Trophoblast cell (in vitro differentiated cells and primary cell): Measurements from ENCODE around the gene PCNT.
"Not testable (repeated sequence)": the region's sequence is repeated elsewhere in the genome, so short reads cannot be mapped to it uniquely, and the experiment has no call there.

ENCODE experiments used
- DNase-seq, 2 donors: peaks; one replicate each; pipeline ENCODE4 v3.0.0-alpha.2; 2016
- H2AFZ ChIP-seq: 2 replicates; pipeline ENCODE4 v1.6.1; 2013; ENCODE audit warnings: low read length, moderate library complexity, mild to moderate bottlenecking; ENCODE audit not compliant: insufficient read depth, poor library complexity
- H2AK5ac ChIP-seq: 2 replicates; pipeline ENCODE4 v1.6.1; 2013; ENCODE audit warnings: mild to moderate bottlenecking, low read length
- H2BK120ac ChIP-seq: 2 replicates; pipeline ENCODE4 v1.6.1; 2013; ENCODE audit warnings: low read length, mild to moderate bottlenecking, moderate library complexity; ENCODE audit not compliant: insufficient read depth, poor library complexity
- H2BK12ac ChIP-seq: 2 replicates; pipeline ENCODE4 v1.6.1; 2013; ENCODE audit warnings: mild to moderate bottlenecking, low read length, moderate library complexity
- H2BK5ac ChIP-seq: 2 replicates; pipeline ENCODE4 v1.6.1; 2013; ENCODE audit warnings: low read length, low read depth, moderate library complexity, mild to moderate bottlenecking; ENCODE audit not compliant: poor library complexity
- H3K14ac ChIP-seq: 2 replicates; pipeline ENCODE4 v1.6.1; 2013; ENCODE audit warnings: mild to moderate bottlenecking, low read length
- H3K18ac ChIP-seq: 2 replicates; pipeline ENCODE4 v1.6.1; 2013; ENCODE audit warnings: mild to moderate bottlenecking, low read length
- H3K23ac ChIP-seq: 2 replicates; pipeline ENCODE4 v1.6.1; 2013; ENCODE audit warnings: low read length
- H3K27ac ChIP-seq: 2 replicates; pipeline ENCODE4 v1.5.1; 2013; ENCODE audit warnings: low read depth, mild to moderate bottlenecking, inconsistent platforms, low read length, moderate library complexity
- H3K27me3 ChIP-seq: 2 replicates; pipeline ENCODE4 v1.6.1; 2013; ENCODE audit warnings: inconsistent platforms, mild to moderate bottlenecking, low read length, moderate library complexity; ENCODE audit not compliant: insufficient read depth
- H3K36me3 ChIP-seq, 2 experiments: 1 replicate in 1 of 2; 2 replicates in 1 of 2; pipeline ENCODE4 v1.6.1; 2013; ENCODE audit warnings: low read length in 2 of 2, mild to moderate bottlenecking in 2 of 2, moderate library complexity in 1 of 2; ENCODE audit not compliant: insufficient read depth in 2 of 2, control insufficient read depth in 1 of 2
- H3K4ac ChIP-seq: 2 replicates; pipeline ENCODE4 v1.6.1; 2013; ENCODE audit warnings: low read depth, mild to moderate bottlenecking, low read length, moderate library complexity
- H3K4me1 ChIP-seq, 2 experiments: 1 replicate in 1 of 2; 2 replicates in 1 of 2; pipeline ENCODE4 v1.6.1; 2013; ENCODE audit warnings: low read length in 2 of 2, mild to moderate bottlenecking in 2 of 2, moderate library complexity in 1 of 2; ENCODE audit not compliant: insufficient read depth in 2 of 2, control insufficient read depth in 1 of 2
- H3K4me2 ChIP-seq: 2 replicates; pipeline ENCODE4 v1.6.1; 2013; ENCODE audit warnings: inconsistent platforms, mild to moderate bottlenecking, low read length, moderate library complexity
- H3K4me3 ChIP-seq: 2 replicates; pipeline ENCODE4 v1.5.1; 2013; ENCODE audit warnings: mild to moderate bottlenecking, low read depth, low read length, inconsistent platforms
- H3K79me1 ChIP-seq: one replicate; pipeline ENCODE4 v1.6.1; 2013; ENCODE audit warnings: low read length
- H3K79me2 ChIP-seq: 2 replicates; pipeline ENCODE4 v1.6.1; 2013; ENCODE audit warnings: low read length, mild to moderate bottlenecking; ENCODE audit not compliant: control insufficient read depth, insufficient read depth, poor library complexity
- H3K9ac ChIP-seq: 2 replicates; pipeline ENCODE4 v1.6.1; 2013; ENCODE audit warnings: mild to moderate bottlenecking, low read length
- H3K9me3 ChIP-seq: 2 replicates; pipeline ENCODE4 v1.6.1; 2013; ENCODE audit warnings: low read depth, mild to moderate bottlenecking, control low read depth, inconsistent platforms, low read length; ENCODE audit not compliant: insufficient read depth
- H4K12ac ChIP-seq: 2 replicates; pipeline ENCODE4 v1.6.1; 2013; ENCODE audit warnings: low read depth, mild to moderate bottlenecking, low read length, moderate library complexity
- H4K8ac ChIP-seq: 2 replicates; pipeline ENCODE4 v1.6.1; 2013; ENCODE audit warnings: low read depth, mild to moderate bottlenecking, low read length, moderate library complexity
- H4K91ac ChIP-seq: one replicate; pipeline ENCODE4 v1.6.1; 2013; ENCODE audit warnings: low read depth, mild to moderate bottlenecking, low read length, moderate library complexity
- WGBS: extraction: QIAGEN DNeasy Blood & Tissue Kit; methylation state at CpG from one replicate; pipeline ENCODE4 v1.1.7; 2013; ENCODE audit warnings: missing lambda C conversion rate; ENCODE audit not compliant: insufficient read length, insufficient coverage; ENCODE audit errors: extremely low coverage; 5-methylcytosine and 5-hydroxymethylcytosine counted together

Gene PCNT

GRCh38 chr21:46433116-46433515 is 109.2 kb downstream of the PCNT start:
- H4K8ac ChIP-seq, H2AFZ ChIP-seq, H2BK5ac ChIP-seq, H3K4me1 ChIP-seq, H3K79me1 ChIP-seq, DNase-seq, H2AK5ac ChIP-seq, H3K14ac ChIP-seq, H3K9me3 ChIP-seq, H3K23ac ChIP-seq, H3K4me3 ChIP-seq, H3K4me2 ChIP-seq, H3K18ac ChIP-seq, H3K27ac ChIP-seq, H4K12ac ChIP-seq, H3K27me3 ChIP-seq, H3K79me2 ChIP-seq, H3K9ac ChIP-seq, H4K91ac ChIP-seq, H2BK120ac ChIP-seq, H3K4ac ChIP-seq, H2BK12ac ChIP-seq: not testable (repeated sequence)
- H3K36me3 ChIP-seq: peaks cover 72% of the 10 kb centered on the region in 2 experiments
- no CpG with 5 or more reads among the region's 11 CpGs for WGBS

GRCh38 chr21:46434322-46434958 is 110.5 kb downstream of the PCNT start:
- no peak overlapping the region for H3K23ac ChIP-seq
- no peak overlapping the region for H2BK5ac ChIP-seq
- H4K91ac ChIP-seq: no peak overlapping the region
- H3K4me1 ChIP-seq: no peaks in the 10 kb centered on the region
- no peak overlapping the region for H2AFZ ChIP-seq
- no CpG with 5 or more reads among the region's 23 CpGs for WGBS
- no peak overlapping the region for H3K4me3 ChIP-seq
- H3K27me3 ChIP-seq: no peaks in the 10 kb centered on the region
- no peaks in the 10 kb centered on the region for H3K79me2 ChIP-seq
- no peak for DNase-seq
- no peak overlapping the region for H3K4ac ChIP-seq
- no peak overlapping the region for H3K27ac ChIP-seq
- H3K9me3 ChIP-seq: peaks cover 6% of the 10 kb centered on the region
- H2AK5ac ChIP-seq: no peak overlapping the region
- no peak overlapping the region for H3K4me2 ChIP-seq
- no peak overlapping the region for H4K8ac ChIP-seq
- H3K9ac ChIP-seq: no peak overlapping the region
- H3K79me1 ChIP-seq: no peaks in the 10 kb centered on the region
- peak overlapping the region; percentile 1 for H3K18ac ChIP-seq
- no peak overlapping the region for H4K12ac ChIP-seq
- H3K36me3 ChIP-seq: peaks cover 69% of the 10 kb centered on the region in 2 experiments
- no peak overlapping the region for H2BK120ac ChIP-seq
- H3K14ac ChIP-seq: no peak overlapping the region
- no peak overlapping the region for H2BK12ac ChIP-seq

GRCh38 chr21:46435786-46436227 is 111.9 kb downstream of the PCNT start:
- H3K27me3 ChIP-seq: no peaks in the 10 kb centered on the region
- no peaks in the 10 kb centered on the region for H3K79me2 ChIP-seq
- H3K79me1 ChIP-seq: no peaks in the 10 kb centered on the region
- H3K9me3 ChIP-seq: peaks cover 6% of the 10 kb centered on the region
- no peak overlapping the region for H3K14ac ChIP-seq
- no peak overlapping the region for H4K8ac ChIP-seq
- H2BK120ac ChIP-seq: no peak overlapping the region
- no peak overlapping the region for H3K27ac ChIP-seq
- H3K4ac ChIP-seq: no peak overlapping the region
- H3K4me2 ChIP-seq: no peak overlapping the region
- H3K23ac ChIP-seq: no peak overlapping the region
- H3K9ac ChIP-seq: no peak overlapping the region
- H3K36me3 ChIP-seq: peaks cover 65 to 66% of the 10 kb centered on the region in 2 experiments
- no peak overlapping the region for H2BK5ac ChIP-seq
- peaks cover 0 to 4% of the 10 kb centered on the region in 2 experiments for H3K4me1 ChIP-seq
- H4K12ac ChIP-seq: no peak overlapping the region
- no peak overlapping the region for H4K91ac ChIP-seq
- no peak overlapping the region for H3K4me3 ChIP-seq
- H2AFZ ChIP-seq: no peak overlapping the region
- no peak overlapping the region for H3K18ac ChIP-seq
- WGBS: no CpG with 5 or more reads among the region's 29 CpGs
- H2BK12ac ChIP-seq: no peak overlapping the region
- no peak for DNase-seq
- no peak overlapping the region for H2AK5ac ChIP-seq

- no peaks in the 10 kb centered on the region for H3K79me1 ChIP-seq
- H3K79me2 ChIP-seq: no peaks in the 10 kb centered on the region
- H4K8ac ChIP-seq: no peak overlapping the region
- H3K27ac ChIP-seq: no peak overlapping the region
- no peak overlapping the region for H2BK12ac ChIP-seq
- no CpG with 5 or more reads among the region's 15 CpGs for WGBS
- H3K18ac ChIP-seq: no peak overlapping the region
- no peak for DNase-seq
- H3K23ac ChIP-seq: no peak overlapping the region
- no peak overlapping the region for H4K91ac ChIP-seq
- H2BK5ac ChIP-seq: no peak overlapping the region
- H3K9me3 ChIP-seq: peaks cover 6% of the 10 kb centered on the region
- H3K4me2 ChIP-seq: no peak overlapping the region
- no peak overlapping the region for H3K4me3 ChIP-seq
- no peak overlapping the region for H3K14ac ChIP-seq
- H3K4me1 ChIP-seq: peaks cover 0 to 4% of the 10 kb centered on the region in 2 experiments
- peaks cover 66 to 68% of the 10 kb centered on the region in 2 experiments for H3K36me3 ChIP-seq
- no peak overlapping the region for H2AK5ac ChIP-seq
- no peak overlapping the region for H3K9ac ChIP-seq
- no peak overlapping the region for H3K4ac ChIP-seq
- no peak overlapping the region for H2BK120ac ChIP-seq
- H3K27me3 ChIP-seq: no peaks in the 10 kb centered on the region
- H2AFZ ChIP-seq: no peak overlapping the region
- no peak overlapping the region for H4K12ac ChIP-seq
Measured at GRCh38 chr21:46436621-46437020, 112.7 kb downstream of the PCNT start.
